CD14-positive monocyte (primary cell): ENCODE results near the gene ELMO1. TPM values are rescaled to one million over a fixed set of nuclear protein-coding genes. Genes with fewer than 3 reads are reported as not detected.

Source experiments
- DNase-seq, 3 donors: peaks; one replicate each; pipeline ENCODE4 v3.0.0-alpha.2; 2011 to 2022
- H2AFZ ChIP-seq: 2 replicates; pipeline ENCODE4 v1.6.0; 2012; ENCODE audit warnings: mild to moderate bottlenecking, low read depth, low read length, inconsistent platforms; ENCODE audit not compliant: insufficient read depth, poor library complexity, severe bottlenecking
- H3K27ac ChIP-seq, 2 donors: 1 replicate in 1 of 2; 2 replicates in 1 of 2; pipeline ENCODE4 v1.5.1; 2012 to 2013; ENCODE audit warnings: low read length in 2 of 2, control low read depth in 1 of 2, inconsistent platforms in 1 of 2, low read depth in 1 of 2, mild to moderate bottlenecking in 1 of 2
- H3K27me3 ChIP-seq, 2 donors: one replicate each; pipeline versions ENCODE4 v1.6.0 to v1.6.1; 2011 to 2013; ENCODE audit warnings: low read length in 2 of 2; ENCODE audit not compliant: control insufficient read depth in 2 of 2, insufficient read depth in 2 of 2
- H3K36me3 ChIP-seq, 2 donors: replicated peaks in 1 of 2; 1 replicate in 1 of 2; 2 replicates in 1 of 2; pipeline versions ENCODE4 v1.5.1 to v1.6.1; 2012 to 2013; ENCODE audit warnings: low read length in 2 of 2, control low read depth in 1 of 2, inconsistent platforms in 1 of 2, mild to moderate bottlenecking in 1 of 2; ENCODE audit not compliant: insufficient read depth in 2 of 2, control insufficient read depth in 1 of 2
- H3K4me1 ChIP-seq, 2 donors: 1 replicate in 1 of 2; 2 replicates in 1 of 2; pipeline versions ENCODE4 v1.5.1 to v1.6.1; 2012 to 2013; ENCODE audit warnings: low read length in 2 of 2, control low read depth in 1 of 2, inconsistent platforms in 1 of 2, mild to moderate bottlenecking in 1 of 2, moderate library complexity in 1 of 2; ENCODE audit not compliant: insufficient read depth in 2 of 2, control insufficient read depth in 1 of 2
- H3K4me2 ChIP-seq: replicated peaks from 2 replicates; pipeline ENCODE3; 2012; ENCODE audit warnings: low read length, moderate library complexity, mild to moderate bottlenecking; ENCODE audit not compliant: poor library complexity, severe bottlenecking; ENCODE audit errors: extremely low read depth
- H3K4me3 ChIP-seq, 3 experiments: fragments of 200-600 bp in 1 of 3; sonication (generic) in 1 of 3; replicated peaks in 1 of 3; 1 replicate in 2 of 3; 2 replicates in 1 of 3; pipeline ENCODE4 v1.5.1; 2011 to 2013; ENCODE audit warnings: low read length in 3 of 3, mild to moderate bottlenecking in 3 of 3, control low read depth in 2 of 3, low read depth in 2 of 3, inconsistent platforms in 1 of 3, moderate library complexity in 1 of 3
- H3K79me2 ChIP-seq: 2 replicates; pipeline ENCODE4 v1.6.0; 2012; ENCODE audit warnings: mild to moderate bottlenecking, control low read depth, inconsistent platforms, low read length, moderate library complexity; ENCODE audit not compliant: insufficient read depth
- H3K9ac ChIP-seq: 2 replicates; pipeline ENCODE4 v1.6.0; 2017; ENCODE audit warnings: low read length, mild to moderate bottlenecking; ENCODE audit not compliant: insufficient read depth, poor library complexity, severe bottlenecking
- H3K9me3 ChIP-seq, 2 donors: replicated peaks in 1 of 2; 1 replicate in 1 of 2; 2 replicates in 1 of 2; pipeline versions ENCODE4 v1.5.1 to v1.6.1; 2012 to 2013; ENCODE audit warnings: low read length in 2 of 2, control low read depth in 1 of 2; ENCODE audit not compliant: control insufficient read depth in 1 of 2, insufficient read depth in 1 of 2
- H4K20me1 ChIP-seq: 2 replicates; pipeline ENCODE4 v1.6.0; 2012; ENCODE audit warnings: mild to moderate bottlenecking, low read length, control low read depth, moderate library complexity; ENCODE audit not compliant: insufficient read depth
- H3K27ac Mint-ChIP-seq, 7 donors: one replicate each; pipeline ENCODE4 v1.8.0; 2020; ENCODE audit warnings: mild to moderate bottlenecking in 7 of 7, mixed read lengths in 7 of 7, moderate library complexity in 6 of 7, inconsistent platforms in 2 of 7
- H3K27me3 Mint-ChIP-seq, 3 donors: one replicate each; pipeline ENCODE4 v1.8.0; 2021 to 2022; ENCODE audit warnings: low read depth in 3 of 3, mild to moderate bottlenecking in 3 of 3, mixed read lengths in 3 of 3, moderate library complexity in 3 of 3, inconsistent platforms in 1 of 3
- H3K36me3 Mint-ChIP-seq, 2 donors: one replicate each; pipeline ENCODE4 v1.8.0; 2020; ENCODE audit warnings: mixed read lengths in 2 of 2, inconsistent platforms in 1 of 2, mild to moderate bottlenecking in 1 of 2
- H3K4me1 Mint-ChIP-seq: one replicate; pipeline ENCODE4 v1.8.0; 2020; ENCODE audit warnings: mild to moderate bottlenecking, mixed read lengths
- H3K4me3 Mint-ChIP-seq, 2 donors: one replicate each; pipeline ENCODE4 v1.8.0; 2020; ENCODE audit warnings: mild to moderate bottlenecking in 2 of 2, mixed read lengths in 2 of 2, moderate library complexity in 1 of 2
- H3K9me3 Mint-ChIP-seq, 7 donors: one replicate each; pipeline ENCODE4 v1.8.0; 2020 to 2022; ENCODE audit warnings: mixed read lengths in 7 of 7, mild to moderate bottlenecking in 6 of 7, moderate library complexity in 6 of 7, inconsistent platforms in 2 of 7
- CTCF ChIP-seq: fragments of 200-600 bp; IDR thresholded peaks from one replicate; pipeline ENCODE4 v1.8.0; 2022; ENCODE audit warnings: antibody characterized with exemption, mild to moderate bottlenecking
- WGBS: methylation state at CpG from one replicate; pipeline ENCODE4 v1.1.5; 2013; ENCODE audit warnings: missing lambda C conversion rate; ENCODE audit not compliant: insufficient coverage; 5-methylcytosine and 5-hydroxymethylcytosine counted together
- intact Hi-C, 2 donors: fragments of 100-400 bp; cut with micrococcal nuclease; formaldehyde crosslinking; loops; one replicate each; pipeline versions ENCODE4 v1.15.0 to v1.15.1; 2023
- polyA plus RNA-seq, 3 donors: library from polyadenylated mRNA; depleted of rRNA in 1 of 3; unstranded in 2 of 3; stranded (reverse) in 1 of 3; fragments of 300-500 nt in 2 of 3; fragments of >200 nt in 1 of 3; fragmentation: Illumina TruSeq in 2 of 3; gene quantifications; 1 replicate in 2 of 3; 2 replicates in 1 of 3; pipeline ENCODE4 v1.2.3, GENCODE V29; 2012 to 2021

ELMO1 gene
- polyA plus RNA-seq, 3 donors: 46.6 to 50.2 (median 46.7) TPM

- intact Hi-C loops: no loop called here
- Mint-ChIP-seq H3K4me3 (no peak overlapping the region), H3K36me3 (peaks cover 5% of the 10 kb centered on the region in 2 donors), H3K9me3 (peaks cover 13 to 26% (median 20%) of the 10 kb centered on the region in 7 donors), H3K27me3 (no peaks in the 10 kb centered on the region), H3K27ac (no peak overlapping the region), H3K4me1 (no peaks in the 10 kb centered on the region)
- Histone ChIP-seq H3K27me3 (no peaks in the 10 kb centered on the region), H2AFZ (no peak overlapping the region), H3K9ac (no peak overlapping the region), H4K20me1 (no peaks in the 10 kb centered on the region), H3K36me3 (no peaks in the 10 kb centered on the region), H3K27ac (no peak overlapping the region), H3K9me3 (peaks cover 7 to 13% of the 10 kb centered on the region in 2 donors), H3K79me2 (no peaks in the 10 kb centered on the region), H3K4me3 (no peak overlapping the region), H3K4me2 (no peak overlapping the region), H3K4me1 (no peaks in the 10 kb centered on the region)
- no peak for DNase-seq
- TF ChIP-seq CTCF: no peak
- WGBS: no CpG with 5 or more reads among the region's 2 CpGs
Measured at GRCh38 chr7:36844374-36844773, 604.3 kb downstream of the ELMO1 start.

GRCh38 chr7:36840904-36841303, 607.8 kb downstream of the ELMO1 start:
- no peak overlapping the region for H3K27ac Mint-ChIP-seq

More at GRCh38 chr7:36840904-36841303, 607.8 kb downstream of the ELMO1 start:
- Histone ChIP-seq H3K79me2 (no peaks in the 10 kb centered on the region), H3K27ac (no peak overlapping the region), H3K9ac (no peak overlapping the region), H4K20me1 (no peaks in the 10 kb centered on the region), H2AFZ (no peak overlapping the region), H3K4me1 (no peaks in the 10 kb centered on the region), H3K27me3 (no peaks in the 10 kb centered on the region), H3K4me3 (no peak overlapping the region), H3K4me2 (no peak overlapping the region), H3K36me3 (no peaks in the 10 kb centered on the region), H3K9me3 (no peaks in the 10 kb centered on the region)
- no peaks in the 10 kb centered on the region for H3K4me1 Mint-ChIP-seq
- peaks cover 0 to 5% of the 10 kb centered on the region in 2 donors for H3K36me3 Mint-ChIP-seq
- H3K27me3 Mint-ChIP-seq: no peaks in the 10 kb centered on the region
- 88% methylated on average over 5 of the region's 7 CpGs for WGBS
- H3K9me3 Mint-ChIP-seq: peaks cover 0 to 5% (median 0%) of the 10 kb centered on the region in 7 donors
- no peak for TF ChIP-seq CTCF
- no peak overlapping the region for H3K4me3 Mint-ChIP-seq
- intact Hi-C loops: no loop called here
- DNase-seq: no peak
